Measurements from ENCODE around the gene EQTN.

DNA sequence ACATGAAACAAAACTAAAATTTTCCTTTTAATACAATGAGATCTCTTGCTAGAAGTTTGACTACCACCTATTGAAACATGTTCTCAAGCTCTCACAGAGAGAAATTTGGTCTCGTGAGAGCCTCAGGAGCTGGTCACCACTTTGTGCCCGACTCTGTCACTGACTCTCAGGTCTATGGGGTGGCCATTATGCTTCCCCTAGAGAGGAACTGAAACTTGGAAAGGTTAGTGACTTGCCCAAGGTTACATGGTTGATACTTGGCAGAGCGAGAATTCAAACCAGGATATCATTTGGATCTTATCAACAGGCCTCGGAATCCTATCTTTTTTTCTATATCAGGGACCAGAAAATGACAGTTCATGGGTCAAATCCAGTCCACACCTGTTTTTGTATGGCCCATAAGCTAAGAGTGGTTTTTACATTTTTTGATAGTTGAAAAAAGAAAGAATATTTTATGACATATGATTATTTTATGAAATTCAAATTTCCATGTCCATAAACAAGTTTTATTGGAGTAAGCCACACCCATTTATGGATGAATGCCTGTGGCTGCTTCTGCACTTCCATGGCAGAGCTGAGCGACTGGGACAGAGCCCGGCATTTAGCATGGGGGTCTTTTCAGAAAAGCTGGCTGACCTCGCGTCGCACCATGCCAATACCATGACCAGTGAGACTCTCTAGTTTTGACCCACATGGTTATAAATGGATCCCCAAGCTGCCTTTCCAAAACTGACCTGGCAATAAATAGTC lies 44.8 kb upstream of the EQTN start:
- TF ChIP-seq, protein P1, sequence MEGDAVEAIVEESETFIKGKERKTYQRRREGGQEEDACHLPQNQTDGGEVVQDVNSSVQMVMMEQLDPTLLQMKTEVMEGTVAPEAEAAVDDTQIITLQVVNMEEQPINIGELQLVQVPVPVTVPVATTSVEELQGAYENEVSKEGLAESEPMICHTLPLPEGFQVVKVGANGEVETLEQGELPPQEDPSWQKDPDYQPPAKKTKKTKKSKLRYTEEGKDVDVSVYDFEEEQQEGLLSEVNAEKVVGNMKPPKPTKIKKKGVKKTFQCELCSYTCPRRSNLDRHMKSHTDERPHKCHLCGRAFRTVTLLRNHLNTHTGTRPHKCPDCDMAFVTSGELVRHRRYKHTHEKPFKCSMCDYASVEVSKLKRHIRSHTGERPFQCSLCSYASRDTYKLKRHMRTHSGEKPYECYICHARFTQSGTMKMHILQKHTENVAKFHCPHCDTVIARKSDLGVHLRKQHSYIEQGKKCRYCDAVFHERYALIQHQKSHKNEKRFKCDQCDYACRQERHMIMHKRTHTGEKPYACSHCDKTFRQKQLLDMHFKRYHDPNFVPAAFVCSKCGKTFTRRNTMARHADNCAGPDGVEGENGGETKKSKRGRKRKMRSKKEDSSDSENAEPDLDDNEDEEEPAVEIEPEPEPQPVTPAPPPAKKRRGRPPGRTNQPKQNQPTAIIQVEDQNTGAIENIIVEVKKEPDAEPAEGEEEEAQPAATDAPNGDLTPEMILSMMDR (conservative IDR thresholded peaks at IDR 0.05): no peak
- TF ChIP-seq ZFX (IDR thresholded peaks at IDR 0.05): no peak

Measured in C4-2B (cell line).